HG02852 (cell line): ENCODE measurements around the gene PRKD2.

Experiments
- ATAC-seq: cut with Tn5 transposase; IDR thresholded peaks from one replicate; pipeline ENCODE4 v1.9.1; 2021; ENCODE audit warnings: mild to moderate bottlenecking, moderate library complexity; ENCODE audit not compliant: unreplicated experiment

PRKD2 gene

GRCh38 chr19:46742926-46743480 is 26.1 kb upstream of the PRKD2 start:
- no peak for ATAC-seq

GRCh38 chr19:46741447-46741846 is 24.5 kb upstream of the PRKD2 start:
- no peak for ATAC-seq

- no peak for ATAC-seq
Observed at GRCh38 chr19:46739290-46739771, 22.4 kb upstream of the PRKD2 start.

GRCh38 chr19:46737761-46738171 is 20.9 kb upstream of the PRKD2 start:
- ATAC-seq, result no peak

- no peak for ATAC-seq
Observed at GRCh38 chr19:46737298-46737654, 20.4 kb upstream of the PRKD2 start.

GRCh38 chr19:46736531-46737297 is 19.8 kb upstream of the PRKD2 start:
- ATAC-seq, result no peak

- no peak for ATAC-seq
Observed at GRCh38 chr19:46733690-46734292, 16.9 kb upstream of the PRKD2 start.

- ATAC-seq, result no peak
Observed at GRCh38 chr19:46732966-46733689, 16.2 kb upstream of the PRKD2 start.

GRCh38 chr19:46732172-46732938 is 15.4 kb upstream of the PRKD2 start:
- ATAC-seq, result no peak

GRCh38 chr19:46731584-46731983 is 14.7 kb upstream of the PRKD2 start:
- no peak for ATAC-seq

GRCh38 chr19:46731007-46731501 is 14.1 kb upstream of the PRKD2 start:
- no peak for ATAC-seq

GRCh38 chr19:46730595-46730994 is 13.7 kb upstream of the PRKD2 start:
- no peak for ATAC-seq

- no peak for ATAC-seq
Observed at GRCh38 chr19:46730187-46730586, 13.3 kb upstream of the PRKD2 start.

- no peak for ATAC-seq
Observed at GRCh38 chr19:46729696-46730095, 12.8 kb upstream of the PRKD2 start.

- no peak for ATAC-seq
Observed at GRCh38 chr19:46728693-46729339, 11.9 kb upstream of the PRKD2 start.

- no peak for ATAC-seq
Observed at GRCh38 chr19:46728208-46728607, 11.3 kb upstream of the PRKD2 start.

- ATAC-seq, result no peak
Observed at GRCh38 chr19:46727757-46728156, 10.8 kb upstream of the PRKD2 start.

- no peak for ATAC-seq
Observed at GRCh38 chr19:46726971-46727501, 10.1 kb upstream of the PRKD2 start.

GRCh38 chr19:46726551-46726950 is 9.6 kb upstream of the PRKD2 start:
- ATAC-seq, result no peak

GRCh38 chr19:46725859-46726393 is 9.0 kb upstream of the PRKD2 start:
- ATAC-seq, result no peak
